DOHH2 (cell line): Measurements from ENCODE around the gene CYP17A1.

Experiments used
- H3F3A ChIP-seq: fragments of 200-600 bp; sonication (generic), shearing (Covaris generic); 2 replicates; pipeline ENCODE4 v1.6.0; 2016; ENCODE audit warnings: antibody characterized with exemption, mild to moderate bottlenecking; ENCODE audit not compliant: control insufficient read depth, insufficient read depth
- H3K27ac ChIP-seq: fragments of 200-600 bp; sonication (generic); 2 replicates; pipeline ENCODE4 v1.5.1; 2014; ENCODE audit warnings: low read depth, mild to moderate bottlenecking, low read length, moderate library complexity
- H3K27me3 ChIP-seq: fragments of 200-600 bp; sonication (generic); 2 replicates; pipeline ENCODE4 v1.6.1; 2014; ENCODE audit warnings: mild to moderate bottlenecking, low read length, mixed read lengths; ENCODE audit not compliant: control insufficient read depth
- H3K36me3 ChIP-seq: fragments of 200-600 bp; sonication (generic); 2 replicates; pipeline ENCODE4 v1.6.1; 2014; ENCODE audit warnings: mild to moderate bottlenecking, low read length, moderate library complexity, mixed read lengths; ENCODE audit not compliant: control insufficient read depth
- H3K4me1 ChIP-seq: fragments of 200-600 bp; sonication (generic); 2 replicates; pipeline ENCODE4 v1.6.1; 2014; ENCODE audit warnings: mild to moderate bottlenecking, low read length, mixed read lengths; ENCODE audit not compliant: control insufficient read depth
- H3K4me2 ChIP-seq: fragments of 200-600 bp; sonication (generic); 2 replicates; pipeline ENCODE4 v1.6.0; 2014; ENCODE audit warnings: mild to moderate bottlenecking, low read length, moderate library complexity
- H3K4me3 ChIP-seq: fragments of 200-600 bp; sonication (generic); 2 replicates; pipeline ENCODE4 v1.5.1; 2014; ENCODE audit warnings: mild to moderate bottlenecking, low read length, mixed read lengths
- H3K79me2 ChIP-seq: fragments of 200-600 bp; sonication (generic); 2 replicates; pipeline ENCODE4 v1.6.1; 2014; ENCODE audit warnings: mild to moderate bottlenecking, low read length, mixed read lengths; ENCODE audit not compliant: control insufficient read depth
- H3K9me2 ChIP-seq: fragments of 200-600 bp; sonication (generic); replicated peaks from 2 replicates; pipeline ENCODE4 v1.6.1; 2014; ENCODE audit warnings: mild to moderate bottlenecking, low read length, mixed read lengths; ENCODE audit not compliant: control insufficient read depth
- H3K9me3 ChIP-seq: fragments of 200-600 bp; sonication (generic); 2 replicates; pipeline ENCODE4 v1.6.1; 2014; ENCODE audit warnings: antibody characterized with exemption, low read length, mixed read lengths; ENCODE audit not compliant: control insufficient read depth, insufficient read depth
- H4K20me1 ChIP-seq: fragments of 200-600 bp; sonication (generic); 2 replicates; pipeline ENCODE4 v1.6.0; 2014; ENCODE audit warnings: low read depth, mild to moderate bottlenecking, antibody characterized with exemption, low read length, moderate library complexity; ENCODE audit not compliant: control insufficient read depth, insufficient read depth
- CTCF ChIP-seq: fragments of 200-600 bp; sonication (generic); IDR thresholded peaks from one replicate; pipeline ENCODE4 v1.5.1; 2014; ENCODE audit warnings: antibody characterized with exemption, mild to moderate bottlenecking, low read depth, low read length; ENCODE audit not compliant: poor library complexity, severe bottlenecking
- EZH2phosphoT487 ChIP-seq: fragments of 200-600 bp; sonication (generic); IDR thresholded peaks from 2 replicates; pipeline ENCODE4 v1.6.1; 2017; ENCODE audit warnings: borderline replicate concordance, mild to moderate bottlenecking, antibody characterized with exemption, low read length, moderate library complexity, mixed read lengths

Gene CYP17A1

DNA sequence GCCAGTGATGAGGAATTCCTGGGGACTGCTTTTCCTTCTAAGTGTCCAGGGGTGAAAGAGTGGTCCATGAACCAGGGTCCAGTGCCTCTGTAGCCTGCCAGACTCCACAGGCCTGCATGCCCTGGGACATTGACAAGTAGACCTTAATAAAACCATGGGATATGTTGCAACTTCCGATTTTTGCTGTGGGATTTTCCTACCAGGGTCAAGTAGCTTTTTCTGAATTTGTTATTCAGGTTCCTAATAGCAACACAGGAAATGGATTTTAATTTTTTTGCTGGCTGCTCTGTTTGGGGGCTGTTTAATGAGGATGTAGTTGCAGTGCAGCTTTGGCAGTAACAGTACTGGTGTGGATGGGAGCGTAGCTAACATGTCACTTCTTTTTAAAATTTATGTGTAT, 51.4 kb downstream of the CYP17A1 start:
- TF ChIP-seq CTCF (no peak), EZH2phosphoT487 (no peak)
- H3K27ac ChIP-seq: no peak overlapping the region
- H3K27me3 ChIP-seq: no peaks in the 10 kb centered on the region
- H4K20me1 ChIP-seq: peaks cover 8% of the 10 kb centered on the region; the same call in 1 of the 2 replicates
- H3F3A ChIP-seq: no peaks in the 10 kb centered on the region
- no peaks in the 10 kb centered on the region for H3K9me2 ChIP-seq
- no peaks in the 10 kb centered on the region for H3K36me3 ChIP-seq
- peaks cover 7% of the 10 kb centered on the region for H3K4me1 ChIP-seq
- no peaks in the 10 kb centered on the region for H3K9me3 ChIP-seq
- peaks cover 19% of the 10 kb centered on the region for H3K79me2 ChIP-seq
- no peak overlapping the region for H3K4me3 ChIP-seq
- H3K4me2 ChIP-seq: no peak overlapping the region

- Histone ChIP-seq H3K27ac (no peak overlapping the region), H3K9me3 (no peaks in the 10 kb centered on the region), H3F3A (no peaks in the 10 kb centered on the region), H3K27me3 (no peaks in the 10 kb centered on the region), H4K20me1 (peaks cover 8% of the 10 kb centered on the region; the same call in 1 of the 2 replicates), H3K4me3 (no peak overlapping the region), H3K4me2 (no peak overlapping the region), H3K4me1 (peaks cover 7% of the 10 kb centered on the region), H3K9me2 (no peaks in the 10 kb centered on the region), H3K79me2 (peaks cover 18% of the 10 kb centered on the region), H3K36me3 (no peaks in the 10 kb centered on the region)
- TF ChIP-seq CTCF (no peak), EZH2phosphoT487 (no peak)
Observed at GRCh38 chr10:102783568-102783967, 53.6 kb downstream of the CYP17A1 start.

DNA sequence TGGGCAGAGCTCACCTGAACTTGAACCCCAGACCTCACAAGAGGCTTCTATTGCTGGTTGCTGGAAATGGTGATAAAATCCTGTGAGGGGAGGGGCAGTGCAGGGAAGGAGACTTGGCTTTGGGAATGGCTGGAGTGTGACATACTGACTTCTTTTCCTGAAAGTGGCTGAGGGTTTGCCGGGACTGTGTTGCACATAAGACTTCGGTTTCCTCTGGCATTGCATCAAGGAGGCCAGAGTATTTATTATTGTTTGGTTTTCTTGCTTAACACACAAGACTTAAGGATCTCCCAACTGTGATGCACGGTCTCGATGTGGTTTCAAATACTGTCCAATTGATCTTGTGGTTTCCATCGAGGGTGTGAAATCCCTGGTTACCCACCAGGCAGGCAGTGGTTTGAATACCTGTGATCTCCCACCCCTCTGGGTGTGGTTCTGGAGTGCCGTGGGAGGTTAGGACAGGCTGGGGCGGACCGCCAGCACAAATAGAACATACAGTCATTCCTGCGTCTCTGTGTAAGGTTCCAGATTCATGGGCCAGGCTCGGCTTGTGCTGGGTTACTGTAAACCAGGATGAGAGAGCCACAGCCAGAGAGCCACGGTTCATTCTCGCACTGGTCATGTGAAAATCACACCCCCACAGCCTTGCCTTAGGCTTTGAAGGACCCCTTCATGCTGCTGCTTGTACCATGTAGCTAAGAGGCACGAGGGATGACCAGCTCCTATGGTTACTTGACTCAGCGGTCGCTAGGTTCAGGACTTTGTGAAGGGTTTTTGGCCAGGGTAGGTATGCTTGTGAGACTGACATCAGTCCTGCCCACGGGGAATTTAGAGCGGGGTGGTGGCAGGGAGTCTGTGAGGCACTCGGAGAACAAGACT, 54.3 kb downstream of the CYP17A1 start:
- Histone ChIP-seq H3K27ac (no peak overlapping the region), H3K4me1 (peaks cover 7% of the 10 kb centered on the region), H3K27me3 (no peaks in the 10 kb centered on the region), H3K4me3 (no peak overlapping the region), H3K36me3 (no peaks in the 10 kb centered on the region), H3K9me2 (no peaks in the 10 kb centered on the region), H3F3A (no peaks in the 10 kb centered on the region), H3K79me2 (peaks cover 21% of the 10 kb centered on the region), H3K4me2 (no peak overlapping the region), H4K20me1 (peaks cover 8% of the 10 kb centered on the region; the same call in 1 of the 2 replicates), H3K9me3 (no peaks in the 10 kb centered on the region)
- TF ChIP-seq CTCF (no peak), EZH2phosphoT487 (no peak)
